HepG2 (cell line): ENCODE data around the gene KANSL1L. TPM values are rescaled to one million over a fixed set of nuclear protein-coding genes. Genes with fewer than 3 reads are reported as not detected.

Experiments
- CBX1 ChIP-seq: IDR thresholded peaks from one replicate; pipeline ENCODE4 v1.6.1; 2016; ENCODE audit warnings: antibody characterized with exemption, low read depth
- EP300 ChIP-seq, 3 experiments: sonication (generic) in 1 of 3; formaldehyde crosslinking in 1 of 3; IDR thresholded peaks; 2 replicates each; pipeline versions ENCODE4 v1.5.1 to v1.6.1; 2011 to 2020; ENCODE audit warnings: low read depth in 2 of 3, low read length in 2 of 3, borderline replicate concordance in 1 of 3, improper control_type of control experiment in 1 of 3, mild to moderate bottlenecking in 1 of 3, missing genetic modification reagents in 1 of 3, moderate library complexity in 1 of 3
- GATAD1 ChIP-seq: IDR thresholded peaks from 2 replicates; pipeline ENCODE4 v1.6.1; 2016; ENCODE audit warnings: missing genetic modification reagents, missing compliant biosample characterization
- HMG20A ChIP-seq: IDR thresholded peaks from 2 replicates; pipeline ENCODE4 v1.6.1; 2016; ENCODE audit warnings: borderline replicate concordance
- HMG20B ChIP-seq: conservative IDR thresholded peaks from 2 replicates; pipeline ENCODE4 v1.6.1; 2016; ENCODE audit warnings: missing genetic modification reagents, missing compliant biosample characterization
- KDM6A ChIP-seq: IDR thresholded peaks from 2 replicates; pipeline ENCODE4 v1.6.1; 2016; ENCODE audit warnings: low read depth
- NR2C2 ChIP-seq: sonication (generic); formaldehyde crosslinking; IDR thresholded peaks from 2 replicates; pipeline ENCODE4 v1.4.0; 2020; ENCODE audit warnings: missing genetic modification reagents, mild to moderate bottlenecking, moderate library complexity, borderline replicate concordance
- PHF8 ChIP-seq: sonication (generic); formaldehyde crosslinking; IDR thresholded peaks from 2 replicates; pipeline ENCODE4 v1.5.0; 2020; ENCODE audit warnings: missing genetic modification reagents
- SAFB2 ChIP-seq: sonication (generic); formaldehyde crosslinking; IDR thresholded peaks from 2 replicates; pipeline ENCODE4 v1.5.1; 2020; ENCODE audit warnings: missing genetic modification reagents, low read depth, mild to moderate bottlenecking, borderline replicate concordance
- SKI ChIP-seq: fragments of 450-650 bp; IDR thresholded peaks from one replicate; pipeline ENCODE4 v1.6.1; 2018; ENCODE audit warnings: mild to moderate bottlenecking; ENCODE audit not compliant: partially characterized antibody
- SP2 ChIP-seq: sonication (generic); formaldehyde crosslinking; IDR thresholded peaks from 2 replicates; pipeline ENCODE4 v1.5.1; 2020; ENCODE audit warnings: mild to moderate bottlenecking, missing genetic modification reagents
- SRSF9 ChIP-seq: fragments of 200-400 bp; formaldehyde crosslinking; IDR thresholded peaks from 2 replicates; pipeline ENCODE4 v1.6.1; 2018; ENCODE audit warnings: borderline replicate concordance, mild to moderate bottlenecking, low read depth, low read length; ENCODE audit not compliant: insufficient read depth, poor library complexity, severe bottlenecking
- TCF12 ChIP-seq, 2 experiments: fragments of 450-650 bp in 1 of 2; sonication (generic) in 1 of 2; formaldehyde crosslinking in 1 of 2; IDR thresholded peaks; 2 replicates each; pipeline versions ENCODE4 v1.6.1 to v1.8.0; 2017 to 2022; ENCODE audit warnings: antibody characterized with exemption in 1 of 2, mild to moderate bottlenecking in 1 of 2, missing genetic modification reagents in 1 of 2, moderate library complexity in 1 of 2
- TCF7L2 ChIP-seq: IDR thresholded peaks from 2 replicates; pipeline ENCODE4 v1.6.1; 2011; ENCODE audit warnings: mild to moderate bottlenecking, low read depth, low read length, moderate library complexity
- ZFX ChIP-seq: sonication (generic); formaldehyde crosslinking; IDR thresholded peaks from 2 replicates; pipeline ENCODE4 v1.4.0; 2020; ENCODE audit warnings: mild to moderate bottlenecking, low read depth, missing genetic modification reagents, moderate library complexity
- ZMYM3 ChIP-seq: sonication (generic); formaldehyde crosslinking; IDR thresholded peaks from 2 replicates; pipeline ENCODE4 v1.5.1; 2020; ENCODE audit warnings: mild to moderate bottlenecking, missing genetic modification reagents
- ZNF292 ChIP-seq: sonication (generic); formaldehyde crosslinking; IDR thresholded peaks from 2 replicates; pipeline ENCODE4 v1.8.1; 2022; ENCODE audit warnings: mild to moderate bottlenecking, low read depth, missing genetic modification reagents, borderline replicate concordance
- ZNF33B ChIP-seq: sonication (generic); formaldehyde crosslinking; IDR thresholded peaks from 2 replicates; pipeline ENCODE4 v1.5.1; 2020; ENCODE audit warnings: mild to moderate bottlenecking, missing genetic modification reagents
- ZNF546 ChIP-seq: sonication (generic); formaldehyde crosslinking; conservative IDR thresholded peaks from 2 replicates; pipeline ENCODE4 v1.8.1; 2023; ENCODE audit warnings: mild to moderate bottlenecking, missing genetic modification reagents
- ZNF670 ChIP-seq: sonication (generic); formaldehyde crosslinking; IDR thresholded peaks from 2 replicates; pipeline ENCODE4 v1.8.0; 2022; ENCODE audit warnings: mild to moderate bottlenecking, missing genetic modification reagents, borderline replicate concordance
- polyA plus RNA-seq, 8 experiments: library from polyadenylated mRNA; depleted of rRNA in 3 of 8; stranded (reverse) in 7 of 8; unstranded in 1 of 8; fragments of >200 nt; fragmentation: Illumina TruSeq in 4 of 8; extraction: Trizol in 4 of 8; gene quantifications; 2 replicates each; pipeline versions ENCODE4 v1.2.1 to v1.2.3, GENCODE V29; 2011 to 2016; ENCODE audit warnings: low read depth in 4 of 8, missing spikeins in 1 of 8, mixed read lengths in 1 of 8; ENCODE audit not compliant: insufficient read depth in 1 of 8
- total RNA-seq, 5 experiments: library from RNA; depleted of rRNA; stranded (reverse); fragments of >200 nt; fragmentation: Illumina TruSeq; extraction: Trizol; gene quantifications; 2 replicates each; pipeline ENCODE4 v1.2.3, GENCODE V29; 2016; ENCODE audit warnings: low read depth in 1 of 5
- TF ChIP-seq, protein P1 (sequence below): IDR thresholded peaks from 2 replicates; pipeline ENCODE4 v1.4.0; 2020; ENCODE audit warnings: mild to moderate bottlenecking, missing genetic modification reagents
- TF ChIP-seq, protein P2 (sequence below): IDR thresholded peaks from 2 replicates; pipeline ENCODE4 v1.6.1; 2016
- TF ChIP-seq, protein P3 (sequence below): sonication (generic); formaldehyde crosslinking; IDR thresholded peaks from 2 replicates; pipeline ENCODE4 v1.8.1; 2022; ENCODE audit warnings: mild to moderate bottlenecking, missing genetic modification reagents

The KANSL1L gene
- total and polyA plus RNA-seq, 2 of the 13 experiments (the other 11 are each of a cell fraction or from before 2014, with no cell fraction given): 5.4 to 10.3 TPM

DNA sequence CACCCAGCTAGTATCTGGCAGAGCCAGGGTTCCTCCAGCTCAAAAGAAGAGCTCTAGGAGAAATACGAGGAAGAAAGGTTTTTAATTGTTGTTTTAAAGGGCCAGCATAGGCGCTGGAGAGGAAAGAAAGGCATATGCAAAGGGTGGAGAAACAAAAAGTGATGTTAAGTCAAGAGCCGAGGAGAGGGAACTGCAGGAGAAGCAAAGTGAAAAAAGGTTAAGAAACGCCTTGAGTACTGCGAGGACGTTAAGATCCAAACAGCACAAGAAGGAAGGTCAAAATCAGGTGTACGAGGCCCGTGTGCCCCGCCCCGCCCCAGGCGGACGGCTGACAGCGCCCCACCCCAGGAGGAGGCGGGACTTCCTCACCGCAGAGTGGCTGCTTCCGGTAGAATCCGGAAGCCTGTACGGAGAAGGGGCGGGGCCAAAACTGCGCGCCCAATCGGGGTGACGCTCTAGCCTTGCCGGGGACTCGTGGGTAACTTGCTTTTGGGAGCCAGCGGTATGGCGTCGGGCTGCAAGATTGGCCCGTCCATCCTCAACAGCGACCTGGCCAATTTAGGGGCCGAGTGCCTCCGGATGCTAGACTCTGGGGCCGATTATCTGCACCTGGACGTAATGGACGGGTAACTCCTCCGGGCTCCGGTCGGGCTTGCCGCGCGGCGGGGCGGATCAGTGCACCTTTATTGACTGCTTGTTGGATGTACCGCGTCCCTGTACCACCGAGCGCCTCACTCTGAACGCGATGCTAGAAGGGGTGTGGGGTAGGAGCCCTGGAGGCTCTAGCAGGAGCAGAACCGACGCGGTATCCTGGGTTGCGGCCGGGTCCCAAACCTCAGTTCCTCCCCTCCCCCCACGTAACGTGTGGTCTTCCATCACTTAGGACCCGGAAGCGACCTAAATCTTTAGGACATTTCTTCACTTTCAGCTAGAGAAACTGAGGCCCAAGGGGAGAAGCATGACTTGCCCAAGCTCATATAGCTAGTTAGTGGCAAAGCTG is 168.8 kb downstream of the KANSL1L start, which contains the start of gene RPE (continued):
- TF ChIP-seq, protein P1, sequence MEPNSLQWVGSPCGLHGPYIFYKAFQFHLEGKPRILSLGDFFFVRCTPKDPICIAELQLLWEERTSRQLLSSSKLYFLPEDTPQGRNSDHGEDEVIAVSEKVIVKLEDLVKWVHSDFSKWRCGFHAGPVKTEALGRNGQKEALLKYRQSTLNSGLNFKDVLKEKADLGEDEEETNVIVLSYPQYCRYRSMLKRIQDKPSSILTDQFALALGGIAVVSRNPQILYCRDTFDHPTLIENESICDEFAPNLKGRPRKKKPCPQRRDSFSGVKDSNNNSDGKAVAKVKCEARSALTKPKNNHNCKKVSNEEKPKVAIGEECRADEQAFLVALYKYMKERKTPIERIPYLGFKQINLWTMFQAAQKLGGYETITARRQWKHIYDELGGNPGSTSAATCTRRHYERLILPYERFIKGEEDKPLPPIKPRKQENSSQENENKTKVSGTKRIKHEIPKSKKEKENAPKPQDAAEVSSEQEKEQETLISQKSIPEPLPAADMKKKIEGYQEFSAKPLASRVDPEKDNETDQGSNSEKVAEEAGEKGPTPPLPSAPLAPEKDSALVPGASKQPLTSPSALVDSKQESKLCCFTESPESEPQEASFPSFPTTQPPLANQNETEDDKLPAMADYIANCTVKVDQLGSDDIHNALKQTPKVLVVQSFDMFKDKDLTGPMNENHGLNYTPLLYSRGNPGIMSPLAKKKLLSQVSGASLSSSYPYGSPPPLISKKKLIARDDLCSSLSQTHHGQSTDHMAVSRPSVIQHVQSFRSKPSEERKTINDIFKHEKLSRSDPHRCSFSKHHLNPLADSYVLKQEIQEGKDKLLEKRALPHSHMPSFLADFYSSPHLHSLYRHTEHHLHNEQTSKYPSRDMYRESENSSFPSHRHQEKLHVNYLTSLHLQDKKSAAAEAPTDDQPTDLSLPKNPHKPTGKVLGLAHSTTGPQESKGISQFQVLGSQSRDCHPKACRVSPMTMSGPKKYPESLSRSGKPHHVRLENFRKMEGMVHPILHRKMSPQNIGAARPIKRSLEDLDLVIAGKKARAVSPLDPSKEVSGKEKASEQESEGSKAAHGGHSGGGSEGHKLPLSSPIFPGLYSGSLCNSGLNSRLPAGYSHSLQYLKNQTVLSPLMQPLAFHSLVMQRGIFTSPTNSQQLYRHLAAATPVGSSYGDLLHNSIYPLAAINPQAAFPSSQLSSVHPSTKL (CRISPR knock-in tag): peak; percentile 68
- TF ChIP-seq SRSF9 (no peak), CBX1 (peak; percentile 91), KDM6A (CRISPR knock-in tag) (no peak), PHF8 (CRISPR knock-in tag) (peak; percentile 93), NR2C2 (CRISPR knock-in tag) (peak; percentile 70; the same call in 1 of the 2 replicates), ZNF546 (no peak; the same call in 1 of the 2 replicates), SKI (no peak), ZFX (CRISPR knock-in tag) (peak; percentile 81), TCF7L2 (no peak), GATAD1 (CRISPR knock-in tag) (peak; percentile 95), HMG20B (CRISPR knock-in tag) (no peak), SAFB2 (CRISPR knock-in tag) (no peak), TCF12 (IDR thresholded peaks at IDR 0.05) (no peak), TCF12 (CRISPR knock-in tag; IDR thresholded peaks at IDR 0.05) (peak; percentile 39; the same call in 1 of the 2 replicates), ZMYM3 (no peak; the same call in 1 of the 2 replicates), HMG20A (CRISPR knock-in tag) (no peak), ZNF33B (CRISPR knock-in tag) (0 out of 2 replicates have a peak, but pooled peaks have one; percentile 29), ZNF292 (CRISPR knock-in tag) (peak; percentile 62), ZNF670 (CRISPR knock-in tag) (peak; percentile 47; the same call in 1 of the 2 replicates), SP2 (CRISPR knock-in tag) (peak; percentile 95), EP300 (IDR thresholded peaks at IDR 0.05; ENCODE audit: low read depth in 2 of 2, low read length in 2 of 2) (no peak), EP300 (CRISPR knock-in tag; IDR thresholded peaks at IDR 0.05; ENCODE audit: borderline replicate concordance) (no peak)
- TF ChIP-seq, protein P2, sequence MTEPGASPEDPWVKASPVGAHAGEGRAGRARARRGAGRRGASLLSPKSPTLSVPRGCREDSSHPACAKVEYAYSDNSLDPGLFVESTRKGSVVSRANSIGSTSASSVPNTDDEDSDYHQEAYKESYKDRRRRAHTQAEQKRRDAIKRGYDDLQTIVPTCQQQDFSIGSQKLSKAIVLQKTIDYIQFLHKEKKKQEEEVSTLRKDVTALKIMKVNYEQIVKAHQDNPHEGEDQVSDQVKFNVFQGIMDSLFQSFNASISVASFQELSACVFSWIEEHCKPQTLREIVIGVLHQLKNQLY (CRISPR knock-in tag): peak; percentile 50; the same call in 1 of the 2 replicates
- TF ChIP-seq, protein P3, sequence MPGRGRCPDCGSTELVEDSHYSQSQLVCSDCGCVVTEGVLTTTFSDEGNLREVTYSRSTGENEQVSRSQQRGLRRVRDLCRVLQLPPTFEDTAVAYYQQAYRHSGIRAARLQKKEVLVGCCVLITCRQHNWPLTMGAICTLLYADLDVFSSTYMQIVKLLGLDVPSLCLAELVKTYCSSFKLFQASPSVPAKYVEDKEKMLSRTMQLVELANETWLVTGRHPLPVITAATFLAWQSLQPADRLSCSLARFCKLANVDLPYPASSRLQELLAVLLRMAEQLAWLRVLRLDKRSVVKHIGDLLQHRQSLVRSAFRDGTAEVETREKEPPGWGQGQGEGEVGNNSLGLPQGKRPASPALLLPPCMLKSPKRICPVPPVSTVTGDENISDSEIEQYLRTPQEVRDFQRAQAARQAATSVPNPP (CRISPR knock-in tag): peak; percentile 46; the same call in 1 of the 2 replicates
